Renal cortex interstitium (tissue), 11 donors: ENCODE data around the gene TDRD9. TPM values are rescaled to one million over a fixed set of nuclear protein-coding genes. Genes with fewer than 3 reads are reported as not detected.

Source experiments
- DNase-seq, 11 donors: peaks; one replicate each; pipeline ENCODE4 v3.0.0-alpha.2; 2013; ENCODE audit warnings: low read depth in 9 of 11, low spot score in 4 of 11; ENCODE audit errors: extremely low read depth in 1 of 11
- polyA plus RNA-seq, 3 donors: library from polyadenylated mRNA; unstranded; fragments of 120-200 nt; gene quantifications; one replicate each; pipeline ENCODE4 v1.2.1, GENCODE V29; 2013; ENCODE audit not compliant: insufficient read length in 3 of 3

The TDRD9 gene
- polyA plus RNA-seq, 3 donors = 1.9 to 7.3 (median 3.8) TPM

- no peak for DNase-seq
Observed at GRCh38 chr14:104093366-104094055, 165.3 kb downstream of the TDRD9 start.

DNA sequence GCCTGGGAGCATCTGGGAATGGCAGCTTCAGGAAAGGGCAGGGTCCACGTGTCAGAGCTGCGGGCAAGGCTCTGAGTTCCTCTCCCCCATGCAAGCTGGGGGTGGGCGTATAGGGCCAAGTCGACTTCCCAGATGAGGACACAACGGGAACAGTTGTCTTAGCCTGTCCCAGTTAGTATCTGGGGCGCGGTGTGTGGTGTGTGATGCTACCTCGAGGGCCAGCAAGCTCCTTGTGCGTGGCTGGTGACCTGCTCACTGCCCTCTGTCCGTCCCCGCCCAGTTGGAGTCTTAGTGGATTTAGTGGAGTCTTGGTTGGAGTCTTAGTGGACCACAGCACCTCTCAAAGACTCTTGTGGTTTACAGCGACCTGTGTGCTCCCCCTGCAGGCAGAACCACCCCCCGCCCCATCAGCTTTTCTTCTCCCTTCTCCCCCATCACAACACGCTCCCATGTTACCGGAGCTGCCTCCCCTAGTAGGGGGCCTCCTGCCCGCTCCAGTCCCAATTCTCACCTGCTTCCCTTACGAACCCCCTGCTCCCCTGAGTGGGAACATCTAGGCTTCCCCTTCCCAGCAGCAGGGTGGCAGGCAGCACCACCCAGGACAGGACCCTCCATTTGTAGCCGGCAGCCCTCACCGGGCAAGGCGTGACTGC, 165.9 kb downstream of the TDRD9 start:
- DNase-seq = no peak

- no peak for DNase-seq
Observed at GRCh38 chr14:104094709-104095425, 166.6 kb downstream of the TDRD9 start.

GRCh38 chr14:104095426-104096310, 167.4 kb downstream of the TDRD9 start:
- no peak for DNase-seq

DNA sequence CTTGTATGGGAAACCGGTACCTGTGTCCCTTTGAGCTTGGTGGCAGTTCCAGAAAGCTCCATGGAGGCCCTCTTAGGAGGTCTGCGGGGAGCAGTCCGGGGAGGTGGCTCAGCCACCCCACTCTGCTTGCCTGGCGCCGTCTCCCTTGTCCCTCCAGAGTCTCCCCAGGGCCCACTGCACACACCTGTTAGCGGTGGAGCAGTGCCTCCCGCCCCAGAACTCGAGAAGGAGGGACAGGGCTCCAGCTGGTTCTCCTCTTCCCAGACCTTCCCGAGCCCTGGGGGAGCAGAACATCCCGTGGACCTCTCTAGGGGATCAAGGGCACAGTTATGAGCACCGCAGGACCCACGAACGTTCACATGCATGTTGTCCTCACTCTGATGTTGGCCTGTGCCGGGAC, 168.1 kb downstream of the TDRD9 start:
- no peak for DNase-seq

- DNase-seq = no peak
Observed at GRCh38 chr14:104096751-104097700, 168.8 kb downstream of the TDRD9 start.

GRCh38 chr14:104098272-104099095, 170.2 kb downstream of the TDRD9 start:
- no peak for DNase-seq

- no peak for DNase-seq
Observed at GRCh38 chr14:104099096-104100041, 171.1 kb downstream of the TDRD9 start.

GRCh38 chr14:104100171-104101085, 172.2 kb downstream of the TDRD9 start:
- DNase-seq = no peak

DNA sequence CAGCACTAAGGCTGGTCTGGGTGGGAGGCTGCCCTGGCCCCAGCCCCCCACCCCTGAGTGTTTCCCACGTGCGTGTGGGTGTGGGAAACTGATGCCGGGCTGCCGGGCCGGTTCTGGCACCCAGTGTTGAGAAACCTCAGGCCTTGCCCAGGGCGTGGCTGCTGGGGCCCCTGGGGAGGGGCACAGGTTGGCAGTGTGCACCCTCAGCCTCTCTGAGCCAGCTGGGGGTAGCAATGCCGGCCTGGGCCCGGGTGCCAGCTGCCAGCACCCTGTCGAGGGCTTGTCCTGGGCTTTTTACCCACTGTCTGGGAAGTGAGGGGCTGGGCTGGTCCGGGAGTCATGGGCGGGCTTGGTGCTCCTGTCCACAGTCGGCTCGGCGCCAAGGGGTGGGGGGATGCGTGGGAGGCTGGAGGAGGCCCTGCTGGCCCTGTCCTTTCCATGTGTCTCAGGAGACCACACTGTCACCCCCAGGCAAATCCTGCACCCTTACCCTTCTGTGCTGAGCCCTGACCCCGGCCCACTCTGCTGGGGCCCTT, 172.9 kb downstream of the TDRD9 start:
- DNase-seq = no peak

DNA sequence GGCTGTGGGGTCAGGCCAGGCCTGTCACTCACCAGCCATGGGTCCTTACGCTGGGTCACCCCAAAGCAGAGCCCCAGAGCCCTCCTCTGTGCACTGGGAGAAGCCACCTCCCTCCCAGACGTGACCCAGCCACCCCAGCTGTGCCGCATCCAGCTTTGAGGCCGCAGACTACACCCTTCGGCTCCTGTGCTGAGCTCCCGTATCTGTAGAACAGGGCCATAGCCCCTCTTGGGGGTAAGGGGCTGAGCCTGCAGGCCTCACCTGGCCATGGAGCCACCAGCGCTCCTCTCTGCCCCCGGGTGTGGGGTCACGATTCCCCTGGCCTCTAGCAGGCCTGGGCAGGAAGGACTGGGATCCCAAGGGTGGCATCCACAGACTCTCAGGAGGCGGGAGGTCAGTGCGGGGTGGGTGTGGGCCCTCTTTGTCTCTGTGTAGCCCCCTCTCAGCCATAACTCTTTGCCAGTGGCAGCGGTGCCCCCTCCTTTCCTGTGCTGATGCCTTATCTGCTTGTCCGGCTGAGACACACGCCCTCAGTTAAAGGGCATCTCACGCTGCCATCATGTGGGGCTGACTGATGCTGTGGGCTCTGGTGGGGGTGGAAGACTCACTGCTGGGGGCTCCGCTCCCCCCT, 173.5 kb downstream of the TDRD9 start:
- DNase-seq = no peak
